ENCODE data around the gene DAPK2.

GRCh38 chr15:63973212-63974009, 72.9 kb downstream of the DAPK2 start:
- TF ChIP-seq CTCF (IDR thresholded peaks at IDR 0.05; ENCODE audit: low read depth, low read length): no peak
- no peak for TF ChIP-seq EZH2phosphoT487 (IDR thresholded peaks at IDR 0.05; ENCODE audit: low read depth)

Data from OCI-LY3 (cell line).